OCI-LY3 (cell line): ENCODE results near the gene LYPD1.

ENCODE experiments used
- H2AFZ ChIP-seq: fragments of 200-600, 300-600 bp; shearing (Covaris generic); 2 replicates; pipeline ENCODE4 v1.6.0; 2014; ENCODE audit warnings: antibody characterized with exemption, low read depth, low read length
- H3K27ac ChIP-seq: fragments of 200-600, 300-600 bp; sonication (generic); 2 replicates; pipeline ENCODE4 v1.5.1; 2014; ENCODE audit warnings: mild to moderate bottlenecking, low read length, moderate library complexity, mixed read lengths
- H3K27me3 ChIP-seq: fragments of 200-600, 300-600 bp; sonication (generic); 2 replicates; pipeline ENCODE4 v1.6.1; 2014; ENCODE audit warnings: low read depth, low read length, mixed read lengths
- H3K36me3 ChIP-seq: fragments of 200-600, 300-600 bp; sonication (generic); replicated peaks from 2 replicates; pipeline ENCODE3; 2014; ENCODE audit warnings: low read depth, low read length, mixed read lengths
- H3K4me1 ChIP-seq: fragments of 300-600, 200-600 bp; sonication (generic); 2 replicates; pipeline ENCODE4 v1.6.1; 2014; ENCODE audit warnings: low read length, mixed read lengths
- H3K4me2 ChIP-seq: fragments of 200-600, 300-600 bp; sonication (generic); 2 replicates; pipeline ENCODE4 v1.6.1; 2014; ENCODE audit warnings: low read length, mixed read lengths
- H3K4me3 ChIP-seq: fragments of 300-600, 200-600 bp; sonication (generic); 2 replicates; pipeline ENCODE4 v1.5.1; 2014; ENCODE audit warnings: antibody characterized with exemption, mild to moderate bottlenecking, low read length, moderate library complexity
- H3K79me2 ChIP-seq: fragments of 300-600, 200-600 bp; shearing (Covaris generic); 2 replicates; pipeline ENCODE4 v1.6.1; 2014; ENCODE audit warnings: mild to moderate bottlenecking, low read length, mixed read lengths
- H3K9ac ChIP-seq: fragments of 300-600, 200-600 bp; shearing (Covaris generic); 2 replicates; pipeline ENCODE4 v1.6.0; 2014; ENCODE audit warnings: mild to moderate bottlenecking, low read length, moderate library complexity
- H3K9me3 ChIP-seq: fragments of 200-600, 300-600 bp; shearing (Covaris generic); 2 replicates; pipeline ENCODE4 v1.6.1; 2014; ENCODE audit warnings: low read length, mixed read lengths; ENCODE audit not compliant: insufficient read depth
- H4K20me1 ChIP-seq: fragments of 200-600, 300-600 bp; sonication (generic); 2 replicates; pipeline ENCODE4 v1.6.1; 2016; ENCODE audit warnings: low read length, mixed read lengths; ENCODE audit not compliant: insufficient read depth
- CTCF ChIP-seq: fragments of 200-600, 300-600 bp; sonication (generic); IDR thresholded peaks from 2 replicates; pipeline ENCODE4 v1.5.1; 2014; ENCODE audit warnings: antibody characterized with exemption, low read length, low read depth
- EZH2phosphoT487 ChIP-seq: fragments of 200-600 bp; shearing (Covaris generic); IDR thresholded peaks from 2 replicates; pipeline ENCODE4 v1.6.1; 2018; ENCODE audit warnings: antibody characterized with exemption, mixed run types, low read depth

The LYPD1 gene

GRCh38 chr2:132645176-132645575, 24.8 kb downstream of the LYPD1 start:
- no peaks in the 10 kb centered on the region for H3K36me3 ChIP-seq
- no peak overlapping the region for H3K9ac ChIP-seq
- H3K4me2 ChIP-seq, result no peak overlapping the region
- no peak overlapping the region for H3K4me3 ChIP-seq
- H4K20me1 ChIP-seq, result no peaks in the 10 kb centered on the region
- no peak for TF ChIP-seq EZH2phosphoT487
- no peak for TF ChIP-seq CTCF
- no peaks in the 10 kb centered on the region for H3K79me2 ChIP-seq
- no peaks in the 10 kb centered on the region for H3K4me1 ChIP-seq
- H3K27me3 ChIP-seq, result 0 out of 2 replicates have a peak, but pooled peaks cover 2% of the 10 kb centered on the region
- H2AFZ ChIP-seq, result no peak overlapping the region
- H3K9me3 ChIP-seq, result no peaks in the 10 kb centered on the region
- no peak overlapping the region for H3K27ac ChIP-seq

GRCh38 chr2:132642415-132642814, 27.6 kb downstream of the LYPD1 start:
- Histone ChIP-seq H3K9me3 (no peaks in the 10 kb centered on the region), H3K27me3 (0 out of 2 replicates have a peak, but pooled peaks cover 2% of the 10 kb centered on the region), H3K4me2 (no peak overlapping the region), H3K79me2 (no peaks in the 10 kb centered on the region), H3K36me3 (no peaks in the 10 kb centered on the region), H3K4me1 (no peaks in the 10 kb centered on the region), H3K27ac (no peak overlapping the region), H3K4me3 (no peak overlapping the region), H4K20me1 (no peaks in the 10 kb centered on the region), H2AFZ (no peak overlapping the region), H3K9ac (no peak overlapping the region)
- TF ChIP-seq CTCF (no peak), EZH2phosphoT487 (no peak)

- no peak overlapping the region for H2AFZ ChIP-seq
- H3K9me3 ChIP-seq, result no peaks in the 10 kb centered on the region
- H3K27me3 ChIP-seq, result 0 out of 2 replicates have a peak, but pooled peaks cover 2% of the 10 kb centered on the region
- no peaks in the 10 kb centered on the region for H3K36me3 ChIP-seq
- TF ChIP-seq CTCF, result no peak
- TF ChIP-seq EZH2phosphoT487, result no peak
- H3K4me1 ChIP-seq, result no peaks in the 10 kb centered on the region
- no peaks in the 10 kb centered on the region for H4K20me1 ChIP-seq
- H3K4me3 ChIP-seq, result no peak overlapping the region
- no peaks in the 10 kb centered on the region for H3K79me2 ChIP-seq
- no peak overlapping the region for H3K4me2 ChIP-seq
- no peak overlapping the region for H3K27ac ChIP-seq
- no peak overlapping the region for H3K9ac ChIP-seq
Observed at GRCh38 chr2:132641819-132642218, 28.2 kb downstream of the LYPD1 start.

- H3K36me3 ChIP-seq, result no peaks in the 10 kb centered on the region
- H4K20me1 ChIP-seq, result no peaks in the 10 kb centered on the region
- no peaks in the 10 kb centered on the region for H3K4me1 ChIP-seq
- H3K9me3 ChIP-seq, result no peaks in the 10 kb centered on the region
- H3K9ac ChIP-seq, result no peak overlapping the region
- no peak overlapping the region for H2AFZ ChIP-seq
- 0 out of 2 replicates have a peak, but pooled peaks cover 2% of the 10 kb centered on the region for H3K27me3 ChIP-seq
- no peaks in the 10 kb centered on the region for H3K79me2 ChIP-seq
- H3K4me3 ChIP-seq, result no peak overlapping the region
- TF ChIP-seq EZH2phosphoT487 (no peak), CTCF (no peak)
- H3K4me2 ChIP-seq, result no peak overlapping the region
- H3K27ac ChIP-seq, result no peak overlapping the region
Observed at GRCh38 chr2:132640116-132640515, 29.9 kb downstream of the LYPD1 start.
